HG02870 (cell line): Measurements from ENCODE around the gene PRSS36.
A peak's percentile ranks its signal among the peaks of the same experiment; 100 is the strongest.
"Not testable (repeated sequence)": the region's sequence is repeated elsewhere in the genome, so short reads cannot be mapped to it uniquely, and the experiment has no call there.

Experiments
- ATAC-seq: cut with Tn5 transposase; IDR thresholded peaks from one replicate; pipeline ENCODE4 v1.9.1; 2021; ENCODE audit warnings: mild to moderate bottlenecking, moderate library complexity; ENCODE audit not compliant: unreplicated experiment

PRSS36 gene

DNA sequence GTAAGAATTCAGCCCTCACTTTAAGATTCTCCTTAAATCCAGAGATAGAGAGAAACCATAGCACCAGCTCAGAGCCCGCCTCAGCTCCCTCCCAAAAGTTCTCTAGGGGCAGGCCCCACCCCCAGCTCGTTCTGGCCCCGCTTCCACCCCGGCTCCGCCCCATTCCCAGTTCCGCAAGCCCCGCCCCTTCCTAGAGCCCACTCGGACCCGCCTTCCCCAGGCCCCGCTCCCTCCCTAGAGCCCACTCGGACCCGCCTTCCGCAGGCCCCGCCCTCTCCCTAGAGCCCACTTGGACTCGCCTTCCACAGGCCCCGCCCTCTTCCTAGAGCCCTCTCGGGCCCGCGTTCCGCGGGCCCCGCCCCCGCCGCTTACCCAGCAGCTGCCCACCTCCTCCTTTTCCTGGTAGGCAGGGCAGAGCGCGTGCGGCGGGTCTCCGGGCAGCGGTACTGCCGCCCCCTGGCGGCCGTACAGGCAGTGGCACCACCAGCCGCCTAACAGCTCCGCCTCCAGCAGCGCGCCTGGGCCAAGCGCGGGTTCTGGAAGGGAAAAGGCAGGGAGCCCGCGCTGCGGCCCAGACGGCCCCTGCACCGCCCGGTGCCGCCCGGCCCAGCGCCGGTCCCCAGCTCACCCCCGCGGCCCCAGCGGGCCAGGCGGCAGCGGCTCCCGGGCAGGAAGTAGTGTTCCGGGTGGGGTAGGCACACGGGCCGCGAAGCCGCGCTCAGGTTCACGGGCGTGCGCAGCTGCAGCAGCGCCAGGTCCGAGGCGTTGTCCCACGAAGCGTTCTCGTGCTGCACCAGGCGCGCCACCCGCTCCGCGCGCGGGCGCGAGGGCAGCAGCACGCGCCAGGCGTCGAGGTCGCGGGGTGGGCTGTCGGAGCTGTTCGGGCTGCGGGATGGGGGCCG, 7.5 kb downstream of the PRSS36 start:
- ATAC-seq = peak; percentile 80

- ATAC-seq = no peak
These were observed 8.3 kb downstream of the PRSS36 start for GRCh38 chr16:31141489-31142108.

DNA sequence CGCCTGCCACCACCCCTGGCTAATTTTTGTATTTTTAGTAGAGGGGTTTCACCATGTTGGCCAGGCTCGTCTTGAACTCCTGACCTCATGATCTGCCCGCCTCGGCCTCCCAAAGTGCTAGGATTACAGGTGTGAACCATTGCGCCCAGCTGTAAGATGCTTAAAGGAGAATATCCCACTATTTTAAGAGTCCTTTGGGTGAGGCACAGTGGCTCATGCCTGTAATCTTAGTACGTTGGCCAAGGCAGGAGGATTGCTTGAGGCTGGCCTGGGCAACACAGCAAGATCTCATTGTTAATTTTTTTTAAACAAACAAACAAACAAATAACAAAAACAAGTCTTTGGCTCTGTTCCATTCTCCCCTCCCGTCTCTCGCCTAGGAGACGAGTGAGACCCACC, 8.8 kb downstream of the PRSS36 start:
- ATAC-seq = not testable (repeated sequence)

DNA sequence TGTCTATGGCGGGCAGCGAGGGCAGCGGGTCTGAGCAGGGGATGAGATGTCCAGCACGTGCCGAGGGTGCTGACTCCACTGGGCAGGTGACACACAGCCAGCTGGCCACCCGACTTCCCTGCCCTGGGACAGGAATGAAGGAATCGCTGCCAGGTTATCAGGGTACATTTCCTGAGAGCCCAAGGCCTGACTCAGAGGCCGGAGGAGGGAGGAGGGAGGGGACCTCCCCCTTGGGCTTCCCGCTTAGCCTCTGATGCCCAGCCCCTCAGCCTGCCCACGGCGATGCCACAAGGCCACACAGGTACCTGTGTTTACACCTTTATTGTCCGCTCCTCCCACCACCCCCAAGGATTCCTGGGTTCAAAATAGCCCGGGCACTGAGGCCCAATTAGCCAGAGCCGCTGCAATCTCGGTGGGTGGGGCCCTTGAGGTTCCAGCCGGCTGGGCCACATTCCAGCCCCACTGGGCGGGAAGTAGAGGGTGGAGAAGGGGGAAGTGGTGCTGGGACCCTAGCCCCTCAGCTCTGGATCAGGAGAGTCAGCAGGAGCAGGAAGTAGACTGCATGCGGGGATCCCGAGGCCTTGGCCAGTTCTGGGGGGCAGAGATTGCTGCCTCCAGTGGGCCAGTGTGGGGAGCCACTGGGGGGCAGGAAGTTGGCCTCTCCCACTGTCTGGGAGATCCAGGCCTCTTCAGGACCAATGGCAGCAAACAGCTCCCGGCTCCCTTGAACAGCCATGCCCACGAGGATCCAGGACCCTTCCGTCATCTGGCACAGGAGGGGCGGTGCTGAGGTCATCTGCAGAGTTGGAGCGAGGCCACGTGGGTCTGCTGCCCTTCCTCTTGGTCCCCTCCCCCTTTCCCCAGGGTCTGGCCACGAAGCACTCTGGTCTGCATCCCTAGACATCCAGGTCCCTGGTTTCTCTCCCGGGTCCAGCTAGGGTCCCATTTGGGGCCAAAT, 11.0 kb downstream of the PRSS36 start:
- ATAC-seq = no peak

- ATAC-seq = not testable (repeated sequence)
These were observed 12.9 kb downstream of the PRSS36 start for GRCh38 chr16:31136822-31137499.

DNA sequence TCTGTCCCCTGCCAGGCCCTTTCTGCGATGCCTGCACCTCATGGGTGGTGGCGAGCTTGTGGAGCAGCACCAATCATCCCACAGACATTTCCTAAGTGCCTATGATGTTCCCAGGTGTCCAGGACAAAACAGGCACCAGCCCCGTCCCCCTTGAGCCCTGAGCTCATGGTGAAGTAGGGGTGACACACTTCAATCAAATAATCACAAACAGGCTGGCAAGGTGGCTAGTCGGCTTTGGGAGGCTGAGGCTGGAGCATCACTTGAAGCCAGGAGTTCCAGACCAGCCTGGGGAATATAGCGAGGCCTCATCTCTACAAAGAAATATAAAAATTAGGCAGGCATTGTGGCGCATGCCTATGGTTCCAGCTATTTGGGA, 13.6 kb downstream of the PRSS36 start:
- no peak for ATAC-seq

DNA sequence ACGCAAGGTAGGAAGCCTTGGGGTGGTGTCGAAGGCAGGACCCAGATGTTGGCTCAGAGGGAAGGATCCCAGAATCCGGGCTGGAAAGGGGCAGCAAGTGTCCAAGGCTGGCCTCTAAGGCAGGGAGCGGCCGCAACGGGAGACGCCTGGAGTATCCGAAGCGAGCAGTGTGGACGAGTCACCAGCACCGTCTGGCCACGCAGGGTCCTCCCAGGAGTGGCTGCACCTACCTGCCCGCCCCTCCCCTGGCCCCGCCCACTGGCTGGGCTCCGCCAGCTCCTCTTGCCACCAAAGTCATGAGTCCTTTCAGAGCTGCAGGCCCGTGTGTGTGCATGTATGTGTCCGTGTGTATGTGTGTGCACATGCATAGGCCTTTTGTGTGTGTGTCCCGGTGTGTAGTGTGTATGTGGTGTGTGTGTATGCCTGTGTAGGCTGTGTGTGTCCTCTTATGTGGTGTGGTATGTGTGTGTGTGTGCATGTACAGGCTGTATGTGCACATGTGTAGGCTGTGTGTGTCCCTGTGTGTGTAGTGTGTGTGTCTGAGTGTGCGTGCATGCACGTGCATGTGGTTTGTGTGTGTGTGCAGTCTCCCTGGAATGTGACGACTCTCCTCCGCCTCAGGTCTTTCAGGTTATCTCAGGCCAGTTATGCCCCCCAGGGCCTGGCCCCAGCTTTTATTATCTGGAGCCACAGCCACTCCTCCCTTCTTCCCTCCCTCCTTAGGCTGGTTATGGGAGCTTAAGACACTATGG, 14.2 kb downstream of the PRSS36 start, which contains the start of gene PRSS8:
Gene PRSS8, minus strand, starts transcription at position 193 of the 752 bp plus-strand sequence. CDS start 229 bp downstream, outside the sequence.
- no peak for ATAC-seq

- ATAC-seq = no peak
These were observed 15.0 kb downstream of the PRSS36 start for GRCh38 chr16:31134625-31135534.

DNA sequence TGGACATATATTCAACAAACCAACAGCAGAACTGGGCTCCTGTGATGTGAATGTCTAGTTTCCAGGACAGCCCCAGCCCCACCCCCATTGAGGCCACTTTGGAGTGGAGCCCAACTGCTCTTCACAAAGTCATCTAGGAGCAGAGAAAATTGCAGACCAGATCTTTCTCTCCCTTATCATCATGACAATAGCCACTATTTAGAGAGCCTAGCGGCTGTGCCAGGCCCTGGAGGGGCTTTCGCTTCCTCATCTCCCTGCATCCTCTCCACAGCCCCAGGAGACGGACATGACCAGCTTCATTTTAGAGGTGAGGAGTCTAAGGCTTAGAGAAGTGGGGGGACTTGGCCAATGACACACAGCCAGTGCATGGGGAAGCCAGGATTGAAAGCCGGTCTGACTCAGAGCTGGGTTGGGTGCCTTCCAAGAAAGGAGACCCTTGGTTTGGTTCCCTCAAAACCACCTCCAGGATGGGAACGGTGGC, 15.7 kb downstream of the PRSS36 start:
- no peak for ATAC-seq

- ATAC-seq = no peak
These were observed 16.8 kb downstream of the PRSS36 start for GRCh38 chr16:31133046-31133501.

DNA sequence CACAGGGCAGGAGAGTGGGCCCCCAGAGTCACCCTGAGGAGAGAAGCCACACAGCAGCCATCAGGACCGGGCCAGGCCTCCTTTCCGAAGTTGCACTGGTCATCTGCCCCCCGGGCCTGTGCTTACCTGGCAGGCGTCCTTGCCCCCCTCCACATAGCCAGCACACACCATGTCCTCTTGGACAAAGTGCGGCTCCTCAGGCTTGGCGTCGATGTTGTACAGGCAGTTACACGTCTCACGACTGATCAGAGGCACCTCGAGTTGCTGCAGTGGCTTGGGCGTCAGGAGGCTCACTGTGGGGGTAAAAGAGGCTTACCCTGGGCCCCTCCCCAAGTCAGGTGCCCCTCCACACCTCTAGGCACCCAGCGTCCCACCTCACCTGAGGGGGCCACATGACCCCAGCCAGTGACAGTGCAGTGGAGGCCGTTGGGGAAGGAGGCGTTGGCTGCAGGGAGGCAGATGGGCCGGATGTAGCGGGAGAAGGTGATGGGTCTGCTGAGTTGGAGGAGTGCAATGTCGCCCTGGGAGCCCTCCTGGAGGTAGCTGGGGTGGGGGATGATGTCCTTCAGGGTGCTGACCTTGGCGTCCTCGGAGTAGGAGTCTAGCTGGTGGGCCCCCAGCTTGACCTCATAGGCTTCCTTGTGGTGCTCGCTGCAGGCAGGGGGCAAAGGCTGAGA, 17.4 kb downstream of the PRSS36 start:
- ATAC-seq = no peak

GRCh38 chr16:31131841-31132271, 18.0 kb downstream of the PRSS36 start:
- no peak for ATAC-seq

GRCh38 chr16:31131416-31131815, 18.4 kb downstream of the PRSS36 start:
- ATAC-seq = no peak

- ATAC-seq = no peak
These were observed 19.0 kb downstream of the PRSS36 start for GRCh38 chr16:31130899-31131298.

- no peak for ATAC-seq
These were observed 19.5 kb downstream of the PRSS36 start for GRCh38 chr16:31130336-31130891.

DNA sequence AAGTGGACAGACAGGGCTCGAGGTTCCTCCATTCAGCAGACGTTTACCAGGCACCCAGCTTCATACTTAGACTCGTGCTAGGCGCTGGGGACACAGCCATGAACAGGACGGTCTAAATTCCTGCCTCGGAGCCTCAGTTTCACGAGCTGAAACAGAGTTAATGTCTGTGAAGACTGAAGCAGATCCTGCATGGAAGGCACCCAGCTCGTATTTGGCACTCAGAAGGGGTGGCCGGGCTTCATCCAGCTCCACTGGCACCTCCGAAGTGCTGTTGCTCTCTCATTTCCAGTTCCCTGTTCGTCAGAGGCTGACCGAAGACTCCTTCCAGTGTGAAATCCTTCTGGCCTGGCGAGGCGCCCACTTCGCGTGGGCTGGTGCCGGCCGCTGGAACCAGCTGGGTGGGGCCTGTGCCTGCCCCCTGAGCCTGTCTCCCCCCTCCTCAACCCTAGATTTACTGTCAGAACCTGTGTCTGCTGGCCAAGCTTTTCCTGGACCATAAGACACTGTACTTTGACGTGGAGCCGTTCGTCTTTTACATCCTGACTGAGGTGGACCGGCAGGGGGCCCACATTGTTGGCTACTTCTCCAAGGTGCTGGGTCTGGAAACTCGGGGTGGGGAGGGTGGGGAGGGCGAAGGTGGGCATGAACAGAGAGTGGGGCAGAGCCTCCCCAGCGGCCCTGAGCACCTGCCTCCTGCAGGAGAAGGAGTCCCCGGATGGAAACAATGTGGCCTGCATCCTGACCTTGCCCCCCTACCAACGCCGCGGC, 20.1 kb downstream of the PRSS36 start:
- ATAC-seq = no peak
